Measurements from ENCODE around the gene KRT85.
"Not testable (repeated sequence)": the region's sequence is repeated elsewhere in the genome, so short reads cannot be mapped to it uniquely, and the experiment has no call there.

Gene KRT85

DNA sequence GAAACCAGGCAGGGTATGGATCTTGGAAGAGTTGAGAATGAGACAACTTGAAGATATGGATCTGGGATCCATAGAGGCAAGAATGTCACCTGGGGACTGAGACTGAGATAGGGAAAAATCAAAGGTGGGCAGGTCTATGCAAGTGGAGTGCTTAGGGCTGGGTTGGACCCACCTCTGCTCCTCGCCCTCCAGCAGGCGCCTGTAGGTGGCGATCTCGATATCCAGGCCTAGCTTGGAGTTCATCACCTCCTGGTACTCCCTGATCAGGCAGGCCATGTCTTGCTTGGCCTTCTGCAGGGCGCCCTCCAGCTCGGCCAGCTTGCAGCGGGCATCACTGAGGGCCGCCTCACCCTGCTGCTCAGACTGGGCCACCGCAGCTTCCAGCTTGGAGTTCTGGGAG, 51.6 kb downstream of the KRT85 start:
- 24% methylated on average over 4 of the region's 9 CpGs; no CpG with 5 or more reads in 1 of the 2 experiments for WGBS, 2 experiments (ENCODE audit: insufficient coverage in 2 of 2)
- H3K4me1 ChIP-seq (ENCODE audit: control insufficient read depth, insufficient read depth, low read length, poor library complexity, severe bottlenecking): not testable (repeated sequence)

DNA sequence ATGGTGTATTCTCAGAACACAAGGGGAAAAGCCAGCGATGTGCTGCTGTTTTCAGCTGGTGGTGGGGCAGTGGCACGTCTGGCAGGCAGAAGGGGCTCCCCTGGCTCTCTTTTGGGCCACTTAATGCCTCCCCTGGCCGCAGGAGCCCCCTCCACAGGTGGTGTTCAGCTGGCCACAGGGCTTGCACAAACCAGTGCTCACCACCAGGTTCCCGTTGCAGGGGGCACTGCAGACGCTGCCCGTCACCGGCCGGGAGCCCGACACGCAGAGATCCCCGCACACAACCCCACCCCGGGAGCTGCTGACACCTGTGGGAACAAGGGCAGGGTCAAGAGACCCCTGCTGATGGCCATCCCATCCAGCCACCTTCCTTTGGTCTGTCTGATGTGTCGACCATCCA, 52.8 kb downstream of the KRT85 start:
- Histone ChIP-seq H3K4me3 (ENCODE audit: extremely low read depth, insufficient read depth, low read length, poor library complexity, severe bottlenecking) (no peak overlapping the region), H3K4me1 (ENCODE audit: control insufficient read depth, insufficient read depth, low read length, poor library complexity, severe bottlenecking) (no peaks in the 10 kb centered on the region), H3K27ac (ENCODE audit: low read depth, low read length, severe bottlenecking) (no peak overlapping the region), H3K36me3 (ENCODE audit: control insufficient read depth, insufficient read depth, low read length) (no peaks in the 10 kb centered on the region), H3K9me3 (ENCODE audit: control insufficient read depth, low read length) (no peaks in the 10 kb centered on the region)
- WGBS, 2 experiments (ENCODE audit: insufficient coverage in 2 of 2): 87% methylated on average over 8 to 9 of the region's 13 CpGs

More for the DNA sequence above, 51.6 kb downstream of the KRT85 start:
- not testable (repeated sequence) for H3K9me3 ChIP-seq (ENCODE audit: control insufficient read depth, low read length); H3K4me3 ChIP-seq (ENCODE audit: extremely low read depth, insufficient read depth, low read length, poor library complexity, severe bottlenecking); H3K27ac ChIP-seq (ENCODE audit: low read depth, low read length, severe bottlenecking); H3K36me3 ChIP-seq (ENCODE audit: control insufficient read depth, insufficient read depth, low read length)

DNA sequence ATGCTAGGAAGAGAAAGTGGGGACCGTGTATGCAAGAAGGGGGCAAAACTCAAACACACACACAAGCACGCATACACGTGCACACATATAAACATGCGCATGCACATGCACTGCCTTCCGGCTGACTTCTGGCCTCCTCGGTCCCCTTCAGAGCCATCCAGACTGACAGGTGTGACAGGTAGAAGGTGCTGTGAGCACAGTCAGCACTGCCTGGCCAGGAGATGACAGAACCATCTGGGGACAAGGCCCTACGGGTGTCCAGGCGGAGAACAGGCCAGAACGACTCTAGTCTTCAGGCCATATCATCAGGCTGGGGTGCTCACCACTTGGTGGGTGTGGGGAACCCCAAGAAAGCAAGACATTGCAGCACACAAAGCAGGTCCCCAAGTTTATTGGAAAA, 53.4 kb downstream of the KRT85 start:
- WGBS, 2 experiments (ENCODE audit: insufficient coverage in 2 of 2): 87 to 94% methylated on average over 4 to 6 of the region's 9 CpGs
- Histone ChIP-seq H3K36me3 (ENCODE audit: control insufficient read depth, insufficient read depth, low read length) (no peaks in the 10 kb centered on the region), H3K9me3 (ENCODE audit: control insufficient read depth, low read length) (no peaks in the 10 kb centered on the region), H3K4me1 (ENCODE audit: control insufficient read depth, insufficient read depth, low read length, poor library complexity, severe bottlenecking) (no peaks in the 10 kb centered on the region), H3K27ac (ENCODE audit: low read depth, low read length, severe bottlenecking) (no peak overlapping the region), H3K4me3 (ENCODE audit: extremely low read depth, insufficient read depth, low read length, poor library complexity, severe bottlenecking) (no peak overlapping the region)

DNA sequence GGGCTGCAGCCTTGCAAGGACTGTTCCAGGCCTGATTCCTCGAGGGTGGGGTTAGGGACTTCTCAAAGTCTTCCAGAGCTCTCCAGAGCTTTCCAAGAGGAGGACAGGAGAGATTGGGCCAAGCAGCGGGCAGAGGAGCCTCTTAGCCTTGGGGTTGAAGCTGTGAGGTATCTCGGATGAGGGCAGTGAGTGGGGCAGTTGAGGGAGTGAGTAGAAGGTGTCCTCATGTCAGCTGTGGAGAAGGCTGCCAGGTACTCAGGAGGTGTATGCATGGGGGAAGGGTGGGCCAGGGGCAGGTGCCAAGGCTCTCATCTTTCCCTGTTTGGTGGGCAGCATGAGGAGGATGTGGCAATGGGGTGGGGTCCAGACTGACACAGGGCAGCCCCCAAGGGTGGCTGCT, 53.8 kb downstream of the KRT85 start:
- Histone ChIP-seq H3K9me3 (ENCODE audit: control insufficient read depth, low read length) (no peaks in the 10 kb centered on the region), H3K4me1 (ENCODE audit: control insufficient read depth, insufficient read depth, low read length, poor library complexity, severe bottlenecking) (no peaks in the 10 kb centered on the region), H3K27ac (ENCODE audit: low read depth, low read length, severe bottlenecking) (no peak overlapping the region), H3K4me3 (ENCODE audit: extremely low read depth, insufficient read depth, low read length, poor library complexity, severe bottlenecking) (no peak overlapping the region), H3K36me3 (ENCODE audit: control insufficient read depth, insufficient read depth, low read length) (no peaks in the 10 kb centered on the region)
- WGBS, 2 experiments (ENCODE audit: insufficient coverage in 2 of 2): 79 to 89% methylated on average over 2 to 3 of the region's 3 CpGs

DNA sequence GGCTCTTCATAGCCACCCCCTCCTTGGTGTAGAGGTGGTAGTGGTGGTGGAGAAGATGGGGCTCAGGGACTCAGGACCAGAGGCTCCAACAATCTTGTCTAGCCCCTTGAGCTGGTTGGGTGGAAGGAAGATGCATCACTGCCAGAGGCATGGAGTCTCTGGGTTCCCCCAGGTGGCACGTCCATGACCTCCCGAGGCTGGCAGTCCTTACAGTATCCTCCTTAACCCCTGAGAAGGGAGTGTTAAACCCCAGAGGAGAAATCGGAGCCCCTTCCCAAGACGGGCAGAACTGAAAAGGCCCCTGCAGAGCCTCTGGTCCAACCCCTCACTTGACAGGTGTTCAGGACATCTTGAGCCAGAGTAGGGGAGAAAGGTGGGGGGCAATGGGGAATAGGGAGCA, 55.2 kb downstream of the KRT85 start:
- 75 to 91% methylated on average over 2 to 3 of the region's 4 CpGs for WGBS, 2 experiments (ENCODE audit: insufficient coverage in 2 of 2)
- Histone ChIP-seq H3K36me3 (ENCODE audit: control insufficient read depth, insufficient read depth, low read length) (no peaks in the 10 kb centered on the region), H3K4me3 (ENCODE audit: extremely low read depth, insufficient read depth, low read length, poor library complexity, severe bottlenecking) (no peak overlapping the region), H3K4me1 (ENCODE audit: control insufficient read depth, insufficient read depth, low read length, poor library complexity, severe bottlenecking) (peaks cover 6% of the 10 kb centered on the region), H3K27ac (ENCODE audit: low read depth, low read length, severe bottlenecking) (no peak overlapping the region), H3K9me3 (ENCODE audit: control insufficient read depth, low read length) (no peaks in the 10 kb centered on the region)

DNA sequence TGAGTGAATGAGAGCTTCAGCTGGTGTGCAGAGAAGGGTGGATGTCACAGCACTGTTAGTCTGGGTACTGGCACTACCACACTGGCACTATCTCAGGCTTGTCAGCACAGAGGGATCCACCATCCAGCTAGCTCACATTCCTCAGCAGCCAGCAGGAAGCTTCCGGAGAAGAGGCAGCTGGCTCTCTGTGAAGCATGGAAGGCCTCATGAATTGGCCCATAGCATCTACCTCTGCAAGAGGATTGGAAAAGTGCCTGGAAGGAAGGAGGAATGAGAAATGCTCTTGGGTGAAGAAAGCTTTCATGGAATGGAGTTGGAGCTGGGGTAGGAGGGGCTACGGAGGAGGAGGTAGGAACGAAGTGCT, 56.0 kb downstream of the KRT85 start:
- WGBS, 2 experiments (ENCODE audit: insufficient coverage in 2 of 2): 82 to 100% methylated on average over 1 to 3 of the region's 3 CpGs
- Histone ChIP-seq H3K4me3 (ENCODE audit: extremely low read depth, insufficient read depth, low read length, poor library complexity, severe bottlenecking) (no peak overlapping the region), H3K36me3 (ENCODE audit: control insufficient read depth, insufficient read depth, low read length) (no peaks in the 10 kb centered on the region), H3K4me1 (ENCODE audit: control insufficient read depth, insufficient read depth, low read length, poor library complexity, severe bottlenecking) (peaks cover 6% of the 10 kb centered on the region), H3K9me3 (ENCODE audit: control insufficient read depth, low read length) (no peaks in the 10 kb centered on the region), H3K27ac (ENCODE audit: low read depth, low read length, severe bottlenecking) (no peak overlapping the region)

DNA sequence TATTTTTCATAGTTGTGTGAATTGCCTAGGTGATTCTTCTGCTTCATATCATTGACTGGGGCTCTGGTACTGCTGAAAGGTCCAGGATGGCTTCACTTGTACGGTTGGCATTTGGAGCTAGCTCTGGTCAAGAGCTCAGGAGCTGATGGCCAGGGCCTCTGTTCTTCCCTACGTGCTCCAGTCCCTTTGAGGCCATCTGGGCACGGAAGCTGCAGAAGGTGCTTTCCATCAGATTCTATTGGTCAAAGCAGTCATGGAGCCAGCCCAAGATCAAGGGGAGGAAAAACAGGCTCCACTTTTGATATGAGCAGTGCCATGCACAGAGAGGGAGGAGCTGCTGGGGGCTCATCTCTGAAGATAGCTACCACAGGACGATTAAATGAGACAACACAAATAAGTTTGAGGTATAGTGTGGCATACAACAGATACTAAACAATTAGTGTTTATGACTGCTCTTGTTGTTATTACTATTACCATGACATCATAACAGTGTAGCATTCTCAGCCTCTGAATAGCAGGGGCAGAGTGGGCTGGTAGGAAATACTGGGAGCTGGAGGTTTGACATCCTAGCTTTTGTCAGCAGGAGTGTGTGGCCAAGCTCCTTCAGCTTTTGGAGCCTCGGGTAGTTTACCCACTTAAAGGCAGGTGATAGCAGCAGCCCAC, 56.5 kb downstream of the KRT85 start:
- no peaks in the 10 kb centered on the region for H3K36me3 ChIP-seq (ENCODE audit: control insufficient read depth, insufficient read depth, low read length)
- H3K4me1 ChIP-seq (ENCODE audit: control insufficient read depth, insufficient read depth, low read length, poor library complexity, severe bottlenecking): peaks cover 6% of the 10 kb centered on the region
- no peaks in the 10 kb centered on the region for H3K9me3 ChIP-seq (ENCODE audit: control insufficient read depth, low read length)
- 77 to 85% methylated on average over 3 to 4 of the region's 5 CpGs for WGBS, 2 experiments (ENCODE audit: insufficient coverage in 2 of 2)
- H3K4me3 ChIP-seq (ENCODE audit: extremely low read depth, insufficient read depth, low read length, poor library complexity, severe bottlenecking): no peak overlapping the region
- no peak overlapping the region for H3K27ac ChIP-seq (ENCODE audit: low read depth, low read length, severe bottlenecking)

Measured in mesodermal cell (in vitro differentiated cells).